GM12874 (cell line): Measurements from ENCODE around the gene LMBR1.

ENCODE experiments used
- CTCF ChIP-seq: IDR thresholded peaks from 2 replicates; pipeline ENCODE4 v1.5.1; 2011; ENCODE audit warnings: low read depth, mild to moderate bottlenecking, control low read depth, low read length, moderate library complexity; ENCODE audit not compliant: insufficient read depth

The LMBR1 gene

GRCh38 chr7:156673902-156674301 is 219.1 kb downstream of the LMBR1 start:
- TF ChIP-seq CTCF = no peak

GRCh38 chr7:156673454-156673853 is 219.5 kb downstream of the LMBR1 start:
- TF ChIP-seq CTCF = no peak

GRCh38 chr7:156669035-156669828 is 223.8 kb downstream of the LMBR1 start:
- TF ChIP-seq CTCF = no peak

GRCh38 chr7:156668130-156668741 is 224.7 kb downstream of the LMBR1 start:
- TF ChIP-seq CTCF = no peak

GRCh38 chr7:156667110-156667426 is 225.9 kb downstream of the LMBR1 start:
- TF ChIP-seq CTCF = no peak

- no peak for TF ChIP-seq CTCF
Observed at GRCh38 chr7:156666368-156667109, 226.4 kb downstream of the LMBR1 start.

- no peak for TF ChIP-seq CTCF
Observed at GRCh38 chr7:156665101-156665500, 227.9 kb downstream of the LMBR1 start.
